Measurements from ENCODE around the gene CCDC88C.
"Not testable (repeated sequence)": the region's sequence is repeated elsewhere in the genome, so short reads cannot be mapped to it uniquely, and the experiment has no call there.

The CCDC88C gene

GRCh38 chr14:91264151-91265150 is 153.2 kb downstream of the CCDC88C start:
- peak in 1 of 2 donors; percentile 17 for DNase-seq

- DNase-seq: no peak
Measured at GRCh38 chr14:91263329-91263728, 154.3 kb downstream of the CCDC88C start.

- DNase-seq: no peak
Measured at GRCh38 chr14:91261986-91262549, 155.6 kb downstream of the CCDC88C start.

- DNase-seq: no peak
Measured at GRCh38 chr14:91261115-91261514, 156.5 kb downstream of the CCDC88C start.

GRCh38 chr14:91258876-91259275 is 158.7 kb downstream of the CCDC88C start:
- no peak for DNase-seq

- DNase-seq: peak; percentile 25 to 52
Measured at GRCh38 chr14:91258011-91258618, 159.5 kb downstream of the CCDC88C start.

- no peak for DNase-seq
Measured at GRCh38 chr14:91257328-91258010, 160.2 kb downstream of the CCDC88C start.

- DNase-seq: no peak
Measured at GRCh38 chr14:91256661-91257060, 161.0 kb downstream of the CCDC88C start.

GRCh38 chr14:91255026-91255695 is 162.5 kb downstream of the CCDC88C start:
- DNase-seq: no peak

- DNase-seq: no peak
Measured at GRCh38 chr14:91254461-91254860, 163.2 kb downstream of the CCDC88C start.

- DNase-seq: no peak
Measured at GRCh38 chr14:91253795-91254323, 163.8 kb downstream of the CCDC88C start.

- DNase-seq: no peak
Measured at GRCh38 chr14:91252871-91253794, 164.5 kb downstream of the CCDC88C start.

GRCh38 chr14:91250912-91251311 is 166.7 kb downstream of the CCDC88C start:
- no peak for DNase-seq

- peak; percentile 47 to 61 for DNase-seq
Measured at GRCh38 chr14:91249841-91250616, 167.6 kb downstream of the CCDC88C start.

GRCh38 chr14:91246051-91246852 is 171.4 kb downstream of the CCDC88C start:
- no peak for DNase-seq

- not testable (repeated sequence) for DNase-seq
Measured at GRCh38 chr14:91245616-91246015, 172.0 kb downstream of the CCDC88C start.

GRCh38 chr14:91245029-91245428 is 172.6 kb downstream of the CCDC88C start:
- DNase-seq: no peak

GRCh38 chr14:91244501-91244901 is 173.1 kb downstream of the CCDC88C start, which contains the start of gene GPR68:
Gene GPR68 (minus strand): TSS chr14:91244704. CDS start chr14:91235050, 9,654 bp downstream.
- DNase-seq: peak; percentile 55 to 88

GRCh38 chr14:91243074-91243471 is 174.5 kb downstream of the CCDC88C start:
- DNase-seq: no peak

Measured in inflammatory macrophage (primary cell).